Neural crest cell (in vitro differentiated cells): ENCODE results near the gene ZDHHC7. TPM values are rescaled to one million over a fixed set of nuclear protein-coding genes. Genes with fewer than 3 reads are reported as not detected.

Experiments
- DNase-seq: peaks from one replicate; pipeline ENCODE4 v3.0.0; 2021; ENCODE audit warnings: low read depth, mixed read lengths, low spot score
- H3K27ac Mint-ChIP-seq: one replicate; pipeline ENCODE4 v1.8.0; 2021; ENCODE audit warnings: mild to moderate bottlenecking, mixed read lengths; ENCODE audit not compliant: unreplicated experiment
- H3K27me3 Mint-ChIP-seq: 2 replicates; pipeline ENCODE4 v1.8.0; 2021; ENCODE audit warnings: low read depth, mild to moderate bottlenecking, mixed read lengths
- H3K36me3 Mint-ChIP-seq: 2 replicates; pipeline ENCODE4 v1.8.0; 2021; ENCODE audit warnings: low read depth, mild to moderate bottlenecking, mixed read lengths
- H3K4me1 Mint-ChIP-seq: 2 replicates; pipeline ENCODE4 v1.8.0; 2021; ENCODE audit warnings: mixed read lengths
- H3K4me3 Mint-ChIP-seq: one replicate; pipeline ENCODE4 v1.8.0; 2021; ENCODE audit warnings: mild to moderate bottlenecking, mixed read lengths
- H3K9me3 Mint-ChIP-seq: 2 replicates; pipeline ENCODE4 v1.8.0; 2021; ENCODE audit warnings: mixed read lengths
- CTCF ChIP-seq: fragments of 200-600 bp; sonication (generic); conservative IDR thresholded peaks from 2 replicates; pipeline ENCODE4 v1.5.0; 2021; ENCODE audit warnings: antibody characterized with exemption, mild to moderate bottlenecking
- total RNA-seq: library from RNA; stranded (reverse); gene quantifications from 2 replicates; pipeline ENCODE4 v1.2.1, GENCODE V29; 2021

The ZDHHC7 gene
- total RNA-seq, 1 donor from 2014 or later: 40.0 TPM

- Mint-ChIP-seq H3K9me3 (no peaks in the 10 kb centered on the region), H3K27me3 (no peaks in the 10 kb centered on the region), H3K4me1 (peaks cover 12% of the 10 kb centered on the region), H3K36me3 (no peaks in the 10 kb centered on the region), H3K27ac (no peak overlapping the region), H3K4me3 (no peak overlapping the region)
- no peak for DNase-seq
- TF ChIP-seq CTCF: no peak
These were observed 78.7 kb downstream of the ZDHHC7 start for GRCh38 chr16:84932681-84933080.

DNA sequence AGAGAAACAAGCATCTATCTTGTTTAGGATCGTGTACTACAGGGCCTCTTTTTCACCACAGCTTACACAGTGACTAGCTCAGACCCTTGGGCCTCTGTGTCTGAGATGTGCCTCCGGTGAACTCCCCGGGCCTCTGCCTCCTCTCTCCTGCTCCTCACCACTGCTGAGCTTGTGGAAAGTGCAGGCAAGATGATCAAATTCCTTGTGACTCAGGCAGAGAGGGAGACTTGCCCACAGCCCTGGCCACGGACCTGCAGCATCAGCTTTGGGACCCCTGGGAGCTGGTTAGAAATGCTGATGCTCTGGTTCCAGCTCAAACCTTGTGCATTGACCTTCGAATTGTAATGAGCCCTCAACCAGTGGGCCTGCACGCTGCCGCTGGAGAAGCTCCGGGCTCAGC is 79.8 kb downstream of the ZDHHC7 start:
- DNase-seq: no peak
- no peak for TF ChIP-seq CTCF
- H3K27me3 Mint-ChIP-seq: no peaks in the 10 kb centered on the region
- H3K27ac Mint-ChIP-seq: no peak overlapping the region
- no peaks in the 10 kb centered on the region for H3K9me3 Mint-ChIP-seq
- no peak overlapping the region for H3K4me3 Mint-ChIP-seq
- no peaks in the 10 kb centered on the region for H3K36me3 Mint-ChIP-seq
- H3K4me1 Mint-ChIP-seq: peaks cover 12% of the 10 kb centered on the region

- no peak for DNase-seq
- H3K27ac Mint-ChIP-seq: no peak overlapping the region
- no peak overlapping the region for H3K4me3 Mint-ChIP-seq
- peaks cover 15% of the 10 kb centered on the region for H3K4me1 Mint-ChIP-seq
- H3K27me3 Mint-ChIP-seq: no peaks in the 10 kb centered on the region
- no peak for TF ChIP-seq CTCF
- no peaks in the 10 kb centered on the region for H3K36me3 Mint-ChIP-seq
- H3K9me3 Mint-ChIP-seq: no peaks in the 10 kb centered on the region
These were observed 80.2 kb downstream of the ZDHHC7 start for GRCh38 chr16:84931107-84931494.

GRCh38 chr16:84930298-84931106 is 80.8 kb downstream of the ZDHHC7 start:
- DNase-seq: no peak
- H3K36me3 Mint-ChIP-seq: no peaks in the 10 kb centered on the region

More at GRCh38 chr16:84930298-84931106, 80.8 kb downstream of the ZDHHC7 start:
- H3K9me3 Mint-ChIP-seq: no peaks in the 10 kb centered on the region
- TF ChIP-seq CTCF: no peak
- no peaks in the 10 kb centered on the region for H3K27me3 Mint-ChIP-seq
- no peak overlapping the region for H3K4me3 Mint-ChIP-seq
- no peak overlapping the region for H3K27ac Mint-ChIP-seq
- H3K4me1 Mint-ChIP-seq: peaks cover 16% of the 10 kb centered on the region
